SU-DHL-6 (cell line): Measurements from ENCODE around the gene CRIM1.

Experiments
- H2AFZ ChIP-seq: fragments of 200-600 bp; sonication (generic); 2 replicates; pipeline ENCODE4 v1.6.1; 2014; ENCODE audit warnings: low read depth, mild to moderate bottlenecking, moderate library complexity, mixed read lengths, antibody characterized with exemption, low read length; ENCODE audit not compliant: severe bottlenecking
- H3F3A ChIP-seq: fragments of 200-600 bp; shearing (Covaris generic); 2 replicates; pipeline ENCODE4 v1.6.0; 2016; ENCODE audit warnings: antibody characterized with exemption, mild to moderate bottlenecking; ENCODE audit not compliant: insufficient read depth
- H3K27ac ChIP-seq: fragments of 200-600 bp; sonication (generic); 2 replicates; pipeline ENCODE4 v1.5.1; 2016; ENCODE audit warnings: low read depth, mild to moderate bottlenecking, low read length, moderate library complexity, mixed read lengths
- H3K27me3 ChIP-seq: fragments of 200-600 bp; sonication (generic), shearing (Covaris generic); 2 replicates; pipeline ENCODE4 v1.6.0; 2014; ENCODE audit warnings: mild to moderate bottlenecking, low read length
- H3K36me3 ChIP-seq: fragments of 200-600 bp; sonication (generic); 2 replicates; pipeline ENCODE4 v1.6.1; 2014; ENCODE audit warnings: mild to moderate bottlenecking, low read length, mixed read lengths
- H3K4me2 ChIP-seq: fragments of 300-600, 200-600 bp; shearing (Covaris generic), sonication (generic); 2 replicates; pipeline ENCODE4 v1.6.0; 2014; ENCODE audit warnings: low read length, low read depth, mild to moderate bottlenecking; ENCODE audit not compliant: poor library complexity, severe bottlenecking
- H3K4me3 ChIP-seq: fragments of 200-600 bp; sonication (generic); 2 replicates; pipeline ENCODE4 v1.5.1; 2014; ENCODE audit warnings: antibody characterized with exemption, low read length, mild to moderate bottlenecking, mixed read lengths; ENCODE audit not compliant: insufficient read depth, poor library complexity, severe bottlenecking
- H3K79me2 ChIP-seq: fragments of 200-600 bp; sonication (generic); 2 replicates; pipeline ENCODE4 v1.6.1; 2014; ENCODE audit warnings: mild to moderate bottlenecking, low read length, moderate library complexity; ENCODE audit not compliant: insufficient read depth
- H3K9ac ChIP-seq: fragments of 200-600 bp; sonication (generic); 2 replicates; pipeline ENCODE4 v1.7.0; 2014; ENCODE audit warnings: mild to moderate bottlenecking, low read length
- H3K9me2 ChIP-seq: fragments of 200-600 bp; sonication (generic); replicated peaks from 2 replicates; pipeline ENCODE4 v1.6.1; 2014; ENCODE audit warnings: low read length; ENCODE audit not compliant: insufficient read depth
- H3K9me3 ChIP-seq: fragments of 200-600 bp; sonication (generic); 2 replicates; pipeline ENCODE4 v1.6.1; 2014; ENCODE audit warnings: low read length, mixed read lengths; ENCODE audit not compliant: insufficient read depth
- H4K20me1 ChIP-seq: fragments of 200-600 bp; sonication (generic); 2 replicates; pipeline ENCODE4 v1.6.1; 2014; ENCODE audit warnings: low read depth, mild to moderate bottlenecking, antibody characterized with exemption, low read length, moderate library complexity, mixed read lengths
- CTCF ChIP-seq: fragments of 200-600 bp; sonication (generic); IDR thresholded peaks from one replicate; pipeline ENCODE4 v1.5.1; 2017; ENCODE audit warnings: antibody characterized with exemption, mild to moderate bottlenecking, low read length, moderate library complexity; ENCODE audit not compliant: insufficient read depth, poor library complexity, severe bottlenecking
- EZH2phosphoT487 ChIP-seq: fragments of 200-600 bp; sonication (generic), shearing (Covaris generic); conservative IDR thresholded peaks from 2 replicates; pipeline ENCODE4 v1.6.1; 2018; ENCODE audit warnings: mild to moderate bottlenecking, antibody characterized with exemption, low read length, moderate library complexity, mixed read lengths

CRIM1 gene

GRCh38 chr2:36487947-36488346, 132.4 kb downstream of the CRIM1 start:
- Histone ChIP-seq H3F3A (no peaks in the 10 kb centered on the region), H3K4me2 (no peak overlapping the region), H3K79me2 (no peaks in the 10 kb centered on the region), H3K36me3 (no peaks in the 10 kb centered on the region), H3K27me3 (no peaks in the 10 kb centered on the region), H3K9ac (no peak overlapping the region), H4K20me1 (no peaks in the 10 kb centered on the region), H3K9me3 (no peaks in the 10 kb centered on the region), H3K9me2 (no peaks in the 10 kb centered on the region), H3K4me3 (no peak overlapping the region), H3K27ac (no peak overlapping the region), H2AFZ (no peak overlapping the region)
- TF ChIP-seq EZH2phosphoT487 = no peak
- TF ChIP-seq CTCF = no peak

GRCh38 chr2:36489281-36489680, 133.7 kb downstream of the CRIM1 start:
- no peaks in the 10 kb centered on the region for H4K20me1 ChIP-seq
- H3K9me3 ChIP-seq = no peaks in the 10 kb centered on the region
- no peak overlapping the region for H3K27ac ChIP-seq
- TF ChIP-seq CTCF = no peak
- TF ChIP-seq EZH2phosphoT487 = no peak
- no peaks in the 10 kb centered on the region for H3F3A ChIP-seq
- H3K4me3 ChIP-seq = no peak overlapping the region
- H3K27me3 ChIP-seq = no peaks in the 10 kb centered on the region
- H3K79me2 ChIP-seq = no peaks in the 10 kb centered on the region
- H2AFZ ChIP-seq = no peak overlapping the region
- no peak overlapping the region for H3K9ac ChIP-seq
- H3K9me2 ChIP-seq = no peaks in the 10 kb centered on the region
- no peaks in the 10 kb centered on the region for H3K36me3 ChIP-seq
- no peak overlapping the region for H3K4me2 ChIP-seq

- no peaks in the 10 kb centered on the region for H3K79me2 ChIP-seq
- H3K27ac ChIP-seq = no peak overlapping the region
- H3F3A ChIP-seq = no peaks in the 10 kb centered on the region
- H3K27me3 ChIP-seq = no peaks in the 10 kb centered on the region
- H3K9me3 ChIP-seq = no peaks in the 10 kb centered on the region
- H4K20me1 ChIP-seq = no peaks in the 10 kb centered on the region
- no peak overlapping the region for H3K4me3 ChIP-seq
- H3K36me3 ChIP-seq = no peaks in the 10 kb centered on the region
- no peak overlapping the region for H3K4me2 ChIP-seq
- H2AFZ ChIP-seq = no peak overlapping the region
- TF ChIP-seq CTCF (no peak), EZH2phosphoT487 (no peak)
- H3K9ac ChIP-seq = no peak overlapping the region
- no peaks in the 10 kb centered on the region for H3K9me2 ChIP-seq
These were observed 135.2 kb downstream of the CRIM1 start for GRCh38 chr2:36490749-36491148.
